GM12801 (cell line): Measurements from ENCODE around the gene PNCK.

Experiments
- TF ChIP-seq, protein P1 (sequence below): IDR thresholded peaks from one replicate; pipeline ENCODE4 v1.5.1; 2011; ENCODE audit warnings: control low read depth; ENCODE audit not compliant: insufficient read length; ENCODE audit errors: extremely low read depth

The PNCK gene

DNA sequence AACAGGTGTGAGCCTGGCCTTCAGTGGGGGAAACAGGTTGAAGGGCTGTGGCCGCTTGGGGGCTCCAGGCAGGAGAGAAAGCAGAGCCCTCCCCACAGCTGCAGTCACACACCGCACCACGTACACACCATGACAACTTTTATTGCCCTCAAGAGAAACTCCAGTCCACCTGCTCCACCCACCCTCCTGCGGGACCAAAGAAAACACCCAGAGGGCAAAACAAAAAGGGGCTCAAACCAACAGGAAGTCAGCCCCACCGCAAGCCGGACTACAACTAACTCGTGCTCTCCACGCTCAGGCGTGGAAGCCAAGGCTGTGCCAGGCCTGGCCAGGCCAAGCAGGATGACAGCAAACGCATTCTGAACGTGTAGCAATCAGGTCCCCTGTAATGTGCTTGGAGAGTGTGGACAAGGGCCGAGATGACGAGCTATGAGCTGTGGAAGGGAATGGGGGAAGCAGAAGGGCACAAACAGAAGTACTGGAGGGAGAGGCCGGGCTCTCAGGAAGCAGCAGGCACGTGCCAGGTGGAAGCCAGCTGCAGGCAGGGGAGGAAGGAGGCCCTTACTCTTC, 26.8 kb upstream of the PNCK start:
- TF ChIP-seq, protein P1, sequence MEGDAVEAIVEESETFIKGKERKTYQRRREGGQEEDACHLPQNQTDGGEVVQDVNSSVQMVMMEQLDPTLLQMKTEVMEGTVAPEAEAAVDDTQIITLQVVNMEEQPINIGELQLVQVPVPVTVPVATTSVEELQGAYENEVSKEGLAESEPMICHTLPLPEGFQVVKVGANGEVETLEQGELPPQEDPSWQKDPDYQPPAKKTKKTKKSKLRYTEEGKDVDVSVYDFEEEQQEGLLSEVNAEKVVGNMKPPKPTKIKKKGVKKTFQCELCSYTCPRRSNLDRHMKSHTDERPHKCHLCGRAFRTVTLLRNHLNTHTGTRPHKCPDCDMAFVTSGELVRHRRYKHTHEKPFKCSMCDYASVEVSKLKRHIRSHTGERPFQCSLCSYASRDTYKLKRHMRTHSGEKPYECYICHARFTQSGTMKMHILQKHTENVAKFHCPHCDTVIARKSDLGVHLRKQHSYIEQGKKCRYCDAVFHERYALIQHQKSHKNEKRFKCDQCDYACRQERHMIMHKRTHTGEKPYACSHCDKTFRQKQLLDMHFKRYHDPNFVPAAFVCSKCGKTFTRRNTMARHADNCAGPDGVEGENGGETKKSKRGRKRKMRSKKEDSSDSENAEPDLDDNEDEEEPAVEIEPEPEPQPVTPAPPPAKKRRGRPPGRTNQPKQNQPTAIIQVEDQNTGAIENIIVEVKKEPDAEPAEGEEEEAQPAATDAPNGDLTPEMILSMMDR, result no peak

DNA sequence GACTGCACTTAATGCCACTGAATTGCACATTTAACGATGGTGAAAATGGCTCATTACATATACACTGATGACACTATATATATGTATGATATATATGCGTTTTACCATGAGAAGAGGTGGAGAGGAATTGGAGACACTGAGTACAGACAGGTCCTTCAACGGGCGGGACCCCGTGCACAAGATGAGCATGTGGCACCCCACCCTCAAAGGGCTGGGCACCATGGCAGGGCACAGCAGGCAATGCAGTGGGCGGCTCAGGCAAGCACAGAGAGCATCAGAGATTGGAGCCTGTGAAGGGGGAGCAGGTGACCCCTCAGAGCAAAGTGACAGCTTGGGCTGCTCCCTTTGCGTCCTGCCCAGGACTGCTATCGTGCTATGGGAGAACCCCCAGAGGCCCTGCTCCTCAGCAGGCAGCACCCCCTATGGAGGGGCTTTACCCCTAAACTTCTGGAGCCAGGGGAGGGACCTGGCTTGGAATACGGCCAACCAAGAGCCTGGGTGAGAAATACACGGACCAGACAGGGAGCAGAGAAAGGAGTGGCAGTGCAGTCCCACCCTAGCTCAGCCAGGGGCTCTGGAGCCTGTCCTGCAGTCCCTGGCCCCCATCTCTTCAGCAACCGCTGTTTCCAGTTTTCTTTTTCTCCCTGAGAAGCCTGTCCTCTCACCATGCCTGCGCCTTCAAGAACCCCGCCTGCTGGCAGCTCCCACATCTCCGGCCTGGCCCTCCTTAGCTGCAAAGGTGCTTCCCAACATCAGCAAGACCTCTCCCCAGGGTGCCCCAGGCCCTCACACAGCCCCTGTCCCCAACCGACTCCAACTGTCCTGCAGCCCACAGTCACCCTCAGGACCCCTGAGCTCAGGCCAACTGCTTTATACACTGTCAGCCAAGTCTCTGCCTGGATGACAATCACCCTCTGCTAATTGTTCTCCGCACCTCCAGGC, 24.6 kb upstream of the PNCK start:
- TF ChIP-seq, protein P1, result no peak

DNA sequence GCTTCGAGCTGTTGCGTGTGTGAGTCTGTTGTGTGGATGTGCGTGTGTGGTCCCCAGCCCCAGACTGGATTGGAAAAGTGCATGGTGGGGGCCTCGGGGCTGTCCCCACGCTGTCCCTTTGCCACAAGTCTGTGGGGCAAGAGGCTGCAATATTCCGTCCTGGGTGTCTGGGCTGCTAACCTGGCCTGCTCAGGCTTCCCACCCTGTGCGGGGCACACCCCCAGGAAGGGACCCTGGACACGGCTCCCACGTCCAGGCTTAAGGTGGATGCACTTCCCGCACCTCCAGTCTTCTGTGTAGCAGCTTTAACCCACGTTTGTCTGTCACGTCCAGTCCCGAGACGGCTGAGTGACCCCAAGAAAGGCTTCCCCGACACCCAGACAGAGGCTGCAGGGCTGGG, 22.5 kb upstream of the PNCK start:
- TF ChIP-seq, protein P1, result no peak

DNA sequence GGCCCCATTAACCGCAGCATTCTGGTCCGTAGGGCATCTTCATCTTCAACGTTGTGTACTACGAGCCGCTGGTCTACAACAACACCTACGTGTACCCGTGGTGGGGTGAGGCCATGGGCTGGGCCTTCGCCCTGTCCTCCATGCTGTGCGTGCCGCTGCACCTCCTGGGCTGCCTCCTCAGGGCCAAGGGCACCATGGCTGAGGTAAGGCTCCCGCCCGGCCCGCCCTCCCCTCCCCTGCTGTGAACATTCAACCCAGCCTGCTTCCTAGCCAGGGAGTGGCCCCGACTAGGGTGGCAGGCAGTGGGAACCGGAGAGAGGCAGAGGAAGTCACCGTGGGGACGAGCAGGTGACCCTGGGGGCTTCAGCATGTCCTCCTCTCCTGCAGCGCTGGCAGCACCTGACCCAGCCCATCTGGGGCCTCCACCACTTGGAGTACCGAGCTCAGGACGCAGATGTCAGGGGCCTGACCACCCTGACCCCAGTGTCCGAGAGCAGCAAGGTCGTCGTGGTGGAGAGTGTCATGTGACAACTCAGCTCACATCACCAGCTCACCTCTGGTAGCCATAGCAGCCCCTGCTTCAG, 21.2 kb upstream of the PNCK start:
- TF ChIP-seq, protein P1, result no peak

DNA sequence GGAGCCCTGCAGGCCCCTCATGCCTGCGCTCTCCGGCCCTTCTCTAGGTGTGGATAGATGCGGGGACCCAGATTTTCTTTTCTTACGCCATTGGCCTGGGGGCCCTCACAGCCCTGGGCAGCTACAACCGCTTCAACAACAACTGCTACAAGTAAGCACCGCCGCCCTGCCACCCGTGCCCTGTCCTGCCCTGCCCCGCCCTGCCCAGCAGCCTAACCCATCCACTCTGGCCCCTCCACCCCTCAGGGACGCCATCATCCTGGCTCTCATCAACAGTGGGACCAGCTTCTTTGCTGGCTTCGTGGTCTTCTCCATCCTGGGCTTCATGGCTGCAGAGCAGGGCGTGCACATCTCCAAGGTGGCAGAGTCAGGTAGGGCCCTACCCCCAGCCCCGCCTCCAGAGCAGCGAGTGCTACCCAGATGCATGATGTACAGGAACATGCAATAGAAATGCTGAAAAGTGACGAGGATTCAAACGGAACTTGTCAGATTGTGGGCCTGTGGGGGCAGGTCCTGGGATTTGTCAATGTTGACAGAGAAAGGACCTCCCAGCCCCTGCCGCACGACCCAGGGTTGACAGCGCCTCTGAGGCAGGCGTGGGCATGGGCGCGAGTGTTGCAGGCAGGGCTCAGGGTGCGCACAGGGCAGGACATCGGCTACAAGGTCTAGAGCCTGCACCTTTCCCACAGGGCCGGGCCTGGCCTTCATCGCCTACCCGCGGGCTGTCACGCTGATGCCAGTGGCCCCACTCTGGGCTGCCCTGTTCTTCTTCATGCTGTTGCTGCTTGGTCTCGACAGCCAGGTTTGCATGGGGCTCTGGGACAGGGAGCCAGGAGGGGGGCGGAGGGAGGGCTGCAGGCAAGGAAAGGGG, 19.8 kb upstream of the PNCK start:
- TF ChIP-seq, protein P1, result no peak

DNA sequence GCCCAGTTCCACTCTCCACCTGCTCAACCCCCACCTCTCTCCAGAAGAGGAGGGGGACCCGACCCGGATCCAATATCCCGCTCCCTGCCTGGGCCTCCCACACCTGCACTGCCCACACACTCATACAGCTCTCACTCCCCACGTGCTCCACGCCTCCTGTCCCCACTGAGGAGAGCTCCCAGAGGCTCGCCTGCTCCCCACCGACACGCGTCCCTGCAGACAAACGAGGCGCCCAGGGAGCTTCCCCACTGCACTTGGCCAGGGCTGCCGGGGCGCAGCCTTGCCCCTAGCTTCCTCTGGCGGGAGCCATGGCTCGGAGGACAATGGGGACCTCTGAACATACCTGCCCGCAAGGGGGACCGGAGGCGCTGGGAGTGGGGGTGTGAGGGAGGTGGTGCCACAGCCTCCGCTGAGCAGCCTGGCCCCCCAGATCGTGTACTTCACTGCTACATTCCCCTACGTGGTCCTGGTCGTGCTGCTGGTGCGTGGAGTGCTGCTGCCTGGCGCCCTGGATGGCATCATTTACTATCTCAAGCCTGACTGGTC, 19.1 kb upstream of the PNCK start:
- TF ChIP-seq, protein P1, result no peak
